ENCODE measurements around the gene SLC16A3. TPM values are rescaled to one million over a fixed set of nuclear protein-coding genes. Genes with fewer than 3 reads are reported as not detected.

The SLC16A3 gene
- total RNA-seq, 1 experiment from 2014 or later: 198 TPM

DNA sequence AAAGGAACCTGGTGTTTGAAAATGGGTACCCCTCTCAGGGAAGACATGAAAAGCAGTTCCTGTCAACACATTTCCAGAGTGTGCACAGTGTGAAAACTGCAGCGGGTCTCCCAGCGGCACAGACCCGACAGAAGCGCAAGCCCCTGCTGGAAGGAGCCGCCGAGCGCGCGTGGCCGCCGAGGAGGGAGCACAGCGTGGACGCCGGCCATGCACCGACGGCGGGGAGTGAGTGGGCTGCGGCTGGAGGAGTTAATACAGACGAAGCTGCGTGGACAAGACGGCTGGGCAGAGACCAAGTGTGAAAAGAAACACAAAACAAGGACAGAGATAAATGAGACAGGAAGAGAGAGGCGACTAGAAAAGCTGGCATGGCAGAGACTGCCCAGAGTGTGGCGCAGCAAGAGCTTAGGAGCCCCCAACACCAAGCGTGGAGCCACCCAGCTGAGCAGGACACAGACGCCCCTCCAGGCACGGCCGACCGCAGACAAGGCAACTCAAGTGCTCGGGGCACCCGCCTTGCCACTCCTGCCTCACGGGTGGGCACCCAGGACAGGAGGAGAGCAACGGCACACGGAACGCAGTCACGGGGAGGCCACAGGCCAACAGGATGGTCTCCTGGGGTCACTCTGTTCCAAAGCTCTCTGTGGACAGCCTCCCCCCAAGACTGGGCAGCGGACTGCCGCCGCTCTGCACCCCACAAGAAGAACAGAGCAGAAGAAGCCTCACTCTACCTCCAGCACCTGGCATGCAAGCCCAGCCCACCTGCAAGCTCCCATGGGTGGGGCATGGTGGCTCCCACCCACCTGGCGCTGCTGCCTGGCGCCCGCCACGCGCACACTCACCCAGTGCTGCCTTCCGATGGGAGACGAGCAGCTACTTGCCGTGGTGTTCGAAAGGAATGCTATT, 16.5 kb downstream of the SLC16A3 start:
- Histone ChIP-seq H3K27ac (peak overlapping the region; percentile 75; the same call in 1 of the 2 replicates), H3K36me3 (ENCODE audit: low read depth) (0 out of 2 replicates have a peak, but pooled peaks cover 6% of the 10 kb centered on the region), H3K9me2 (ENCODE audit: insufficient read depth) (no peaks in the 10 kb centered on the region), H3K4me3 (no peak overlapping the region), H3F3A (ENCODE audit: insufficient read depth, low read depth) (peaks cover 94% of the 10 kb centered on the region), H3K79me2 (ENCODE audit: low read depth) (peaks cover 4% of the 10 kb centered on the region; the same call in 1 of the 2 replicates), H3K4me1 (replicated peaks; ENCODE audit: insufficient read depth) (peaks cover 30% of the 10 kb centered on the region), H4K20me1 (ENCODE audit: insufficient read depth) (peaks cover 87% of the 10 kb centered on the region), H3K4me2 (no peak overlapping the region), H3K9me3 (ENCODE audit: insufficient read depth, low read depth) (no peaks in the 10 kb centered on the region), H3K27me3 (ENCODE audit: insufficient read depth, low read depth) (no peaks in the 10 kb centered on the region), H2AFZ (no peak overlapping the region)
- intact Hi-C loops (cut with micrococcal nuclease; ENCODE audit: unreplicated experiment): loop anchor here (2.0 to 10.0 kb wide), 4 partner anchors 47 to 211 kb away; partner anchors contain the start of genes DCXR, RAC3 and SECTM1
- no peak for DNase-seq
- ChIA-PET CTCF (no interaction called here), POLR2A (ENCODE audit: unreplicated experiment) (no interaction called here)
- TF ChIP-seq CTCF (conservative IDR thresholded peaks at IDR 0.05): no peak
- no peak for TF ChIP-seq EZH2 (IDR thresholded peaks at IDR 0.05; ENCODE audit: low read depth)
- no TSS peak for BruUV-seq (replicated peaks)

DNA sequence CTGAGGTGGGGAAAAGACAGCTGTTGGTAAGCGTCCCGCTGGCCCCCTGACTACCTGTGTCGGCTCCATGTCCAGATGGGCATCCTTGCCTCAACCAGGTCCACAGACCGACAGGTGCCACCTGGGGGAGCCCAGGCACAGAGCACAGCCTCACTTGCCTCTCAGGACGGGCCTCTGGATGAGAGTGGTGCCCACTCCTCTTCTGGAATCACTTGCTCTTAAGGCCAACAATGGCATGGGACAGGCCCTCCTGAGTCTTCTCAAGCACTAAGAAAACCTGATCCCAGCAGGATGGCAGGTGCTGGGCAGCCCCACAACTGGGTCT, 17.2 kb downstream of the SLC16A3 start:
- peaks cover 88% of the 10 kb centered on the region for H3F3A ChIP-seq (ENCODE audit: insufficient read depth, low read depth)
- no peak overlapping the region for H2AFZ ChIP-seq
- no peak for DNase-seq
- H3K4me1 ChIP-seq (replicated peaks; ENCODE audit: insufficient read depth): peaks cover 30% of the 10 kb centered on the region
- no peak for TF ChIP-seq EZH2 (IDR thresholded peaks at IDR 0.05; ENCODE audit: low read depth)
- TF ChIP-seq CTCF (conservative IDR thresholded peaks at IDR 0.05): no peak
- H3K79me2 ChIP-seq (ENCODE audit: low read depth): peaks cover 9% of the 10 kb centered on the region
- no peak overlapping the region for H3K4me2 ChIP-seq
- BruUV-seq (replicated peaks): no TSS peak
- H4K20me1 ChIP-seq (ENCODE audit: insufficient read depth): peaks cover 90% of the 10 kb centered on the region
- no peaks in the 10 kb centered on the region for H3K9me3 ChIP-seq (ENCODE audit: insufficient read depth, low read depth)
- 0 out of 2 replicates have a peak, but pooled peaks cover 6% of the 10 kb centered on the region for H3K36me3 ChIP-seq (ENCODE audit: low read depth)
- ChIA-PET CTCF (no interaction called here), POLR2A (ENCODE audit: unreplicated experiment) (no interaction called here)
- H3K27me3 ChIP-seq (ENCODE audit: insufficient read depth, low read depth): no peaks in the 10 kb centered on the region
- intact Hi-C loops (cut with micrococcal nuclease; ENCODE audit: unreplicated experiment): loop anchor here (2.0 to 10.0 kb wide), 3 partner anchors 47 to 211 kb away; partner anchors contain the start of genes DCXR, RAC3 and SECTM1
- H3K9me2 ChIP-seq (ENCODE audit: insufficient read depth): no peaks in the 10 kb centered on the region
- no peak overlapping the region for H3K4me3 ChIP-seq
- H3K27ac ChIP-seq: peak overlapping the region; percentile 75

- H3K27me3 ChIP-seq (ENCODE audit: insufficient read depth, low read depth): no peaks in the 10 kb centered on the region
- peak; percentile 80 for DNase-seq
- peaks cover 83% of the 10 kb centered on the region for H3F3A ChIP-seq (ENCODE audit: insufficient read depth, low read depth)
- ChIA-PET POLR2A (ENCODE audit: unreplicated experiment) (interaction anchor here (0.5 to 0.7 kb wide), 4 partner anchors 46 to 91 kb away, joined by 3 to 6 read pairs (median 3); no protein-coding TSS in a partner anchor), CTCF (interaction anchor here (0.7 kb wide), 1 partner anchor 40 kb away, joined by 3 read pairs; no protein-coding TSS in a partner anchor)
- intact Hi-C loops (cut with micrococcal nuclease; ENCODE audit: unreplicated experiment): loop anchor here (2.0 to 10.0 kb wide), 3 partner anchors 46 to 212 kb away; partner anchors contain the start of genes DCXR, RAC3 and SECTM1
- no peaks in the 10 kb centered on the region for H3K9me2 ChIP-seq (ENCODE audit: insufficient read depth)
- H3K9me3 ChIP-seq (ENCODE audit: insufficient read depth, low read depth): no peaks in the 10 kb centered on the region
- peaks cover 11% of the 10 kb centered on the region; the same call in 1 of the 2 replicates for H3K36me3 ChIP-seq (ENCODE audit: low read depth)
- no TSS peak for BruUV-seq (replicated peaks)
- peaks cover 15% of the 10 kb centered on the region for H3K79me2 ChIP-seq (ENCODE audit: low read depth)
- peak overlapping the region; percentile 75 for H3K27ac ChIP-seq
- peak overlapping the region; percentile 36 for H3K4me2 ChIP-seq
- no peak for TF ChIP-seq CTCF (conservative IDR thresholded peaks at IDR 0.05)
- TF ChIP-seq EZH2 (IDR thresholded peaks at IDR 0.05; ENCODE audit: low read depth): no peak
- no peak overlapping the region for H2AFZ ChIP-seq
- peaks cover 91% of the 10 kb centered on the region for H4K20me1 ChIP-seq (ENCODE audit: insufficient read depth)
- H3K4me1 ChIP-seq (replicated peaks; ENCODE audit: insufficient read depth): peaks cover 26% of the 10 kb centered on the region
- no peak overlapping the region for H3K4me3 ChIP-seq
Observed at GRCh38 chr17:82246365-82247181, 17.7 kb downstream of the SLC16A3 start.

Measured in PC-9 (cell line).